HG03469 (cell line): Measurements from ENCODE around the gene CNTNAP2.
"Not testable (repeated sequence)": the region's sequence is repeated elsewhere in the genome, so short reads cannot be mapped to it uniquely, and the experiment has no call there.

Source experiments
- ATAC-seq: cut with Tn5 transposase; IDR thresholded peaks from one replicate; pipeline ENCODE4 v1.9.1; 2021; ENCODE audit warnings: mild to moderate bottlenecking, moderate library complexity, moderate number of reproducible peaks; ENCODE audit not compliant: unreplicated experiment

CNTNAP2 gene

GRCh38 chr7:148035950-148036349 lies 1919.3 kb downstream of the CNTNAP2 start:
- no peak for ATAC-seq

GRCh38 chr7:148037044-148037443 lies 1920.4 kb downstream of the CNTNAP2 start:
- ATAC-seq: no peak

GRCh38 chr7:148041156-148041555 lies 1924.6 kb downstream of the CNTNAP2 start:
- no peak for ATAC-seq

- ATAC-seq: no peak
Observed at GRCh38 chr7:148042935-148043631, 1926.5 kb downstream of the CNTNAP2 start.

- ATAC-seq: no peak
Observed at GRCh38 chr7:148044173-148044572, 1927.6 kb downstream of the CNTNAP2 start.

GRCh38 chr7:148045521-148045920 lies 1928.9 kb downstream of the CNTNAP2 start:
- no peak for ATAC-seq

GRCh38 chr7:148049068-148049467 lies 1932.5 kb downstream of the CNTNAP2 start:
- no peak for ATAC-seq

GRCh38 chr7:148050492-148051158 lies 1934.0 kb downstream of the CNTNAP2 start:
- ATAC-seq: no peak

- ATAC-seq: no peak
Observed at GRCh38 chr7:148056406-148056805, 1939.8 kb downstream of the CNTNAP2 start.

GRCh38 chr7:148058092-148058491 lies 1941.5 kb downstream of the CNTNAP2 start:
- no peak for ATAC-seq

- no peak for ATAC-seq
Observed at GRCh38 chr7:148058753-148059152, 1942.2 kb downstream of the CNTNAP2 start.

GRCh38 chr7:148060724-148061123 lies 1944.1 kb downstream of the CNTNAP2 start:
- peak; percentile 91 for ATAC-seq

- ATAC-seq: not testable (repeated sequence)
Observed at GRCh38 chr7:148078111-148078510, 1961.5 kb downstream of the CNTNAP2 start.

- no peak for ATAC-seq
Observed at GRCh38 chr7:148079206-148080080, 1962.8 kb downstream of the CNTNAP2 start.

- no peak for ATAC-seq
Observed at GRCh38 chr7:148083448-148083847, 1966.8 kb downstream of the CNTNAP2 start.

GRCh38 chr7:148084138-148084537 lies 1967.5 kb downstream of the CNTNAP2 start:
- peak; percentile 80 for ATAC-seq

- ATAC-seq: no peak
Observed at GRCh38 chr7:148091882-148092281, 1975.3 kb downstream of the CNTNAP2 start.

GRCh38 chr7:148093375-148094166 lies 1977.0 kb downstream of the CNTNAP2 start:
- no peak for ATAC-seq

GRCh38 chr7:148095066-148095465 lies 1978.5 kb downstream of the CNTNAP2 start:
- ATAC-seq: no peak

GRCh38 chr7:148104136-148104716 lies 1987.6 kb downstream of the CNTNAP2 start:
- ATAC-seq: no peak
